ENCODE measurements around the gene NLRP5.

Gene NLRP5

DNA sequence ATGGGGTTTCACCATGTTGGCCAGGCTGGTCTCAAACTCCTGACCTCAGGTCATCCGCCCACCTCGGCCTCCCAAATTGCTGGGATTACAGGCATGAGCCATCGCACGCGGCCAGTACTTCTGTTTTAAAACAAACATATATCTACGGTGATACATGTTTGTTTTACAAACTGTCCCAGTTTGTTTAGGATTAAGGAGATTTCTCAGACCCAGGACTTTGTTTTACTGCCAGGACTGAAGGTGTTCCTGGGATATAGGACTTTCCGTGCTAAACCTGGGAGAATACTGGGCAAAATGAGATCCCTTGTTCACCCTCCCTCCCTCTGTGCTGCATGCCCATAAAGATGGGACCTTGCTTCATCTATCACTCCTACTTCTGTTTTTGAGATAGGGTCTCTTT, 30.1 kb upstream of the NLRP5 start:
- no peaks in the 10 kb centered on the region for H3K27me3 ChIP-seq (ENCODE audit: insufficient read depth, poor library complexity, severe bottlenecking)
- H3K27ac ChIP-seq (replicated peaks): no peak overlapping the region
- H3K4me3 ChIP-seq (replicated peaks; ENCODE audit: insufficient read depth, low read length): no peak overlapping the region
- TF ChIP-seq, protein P1, sequence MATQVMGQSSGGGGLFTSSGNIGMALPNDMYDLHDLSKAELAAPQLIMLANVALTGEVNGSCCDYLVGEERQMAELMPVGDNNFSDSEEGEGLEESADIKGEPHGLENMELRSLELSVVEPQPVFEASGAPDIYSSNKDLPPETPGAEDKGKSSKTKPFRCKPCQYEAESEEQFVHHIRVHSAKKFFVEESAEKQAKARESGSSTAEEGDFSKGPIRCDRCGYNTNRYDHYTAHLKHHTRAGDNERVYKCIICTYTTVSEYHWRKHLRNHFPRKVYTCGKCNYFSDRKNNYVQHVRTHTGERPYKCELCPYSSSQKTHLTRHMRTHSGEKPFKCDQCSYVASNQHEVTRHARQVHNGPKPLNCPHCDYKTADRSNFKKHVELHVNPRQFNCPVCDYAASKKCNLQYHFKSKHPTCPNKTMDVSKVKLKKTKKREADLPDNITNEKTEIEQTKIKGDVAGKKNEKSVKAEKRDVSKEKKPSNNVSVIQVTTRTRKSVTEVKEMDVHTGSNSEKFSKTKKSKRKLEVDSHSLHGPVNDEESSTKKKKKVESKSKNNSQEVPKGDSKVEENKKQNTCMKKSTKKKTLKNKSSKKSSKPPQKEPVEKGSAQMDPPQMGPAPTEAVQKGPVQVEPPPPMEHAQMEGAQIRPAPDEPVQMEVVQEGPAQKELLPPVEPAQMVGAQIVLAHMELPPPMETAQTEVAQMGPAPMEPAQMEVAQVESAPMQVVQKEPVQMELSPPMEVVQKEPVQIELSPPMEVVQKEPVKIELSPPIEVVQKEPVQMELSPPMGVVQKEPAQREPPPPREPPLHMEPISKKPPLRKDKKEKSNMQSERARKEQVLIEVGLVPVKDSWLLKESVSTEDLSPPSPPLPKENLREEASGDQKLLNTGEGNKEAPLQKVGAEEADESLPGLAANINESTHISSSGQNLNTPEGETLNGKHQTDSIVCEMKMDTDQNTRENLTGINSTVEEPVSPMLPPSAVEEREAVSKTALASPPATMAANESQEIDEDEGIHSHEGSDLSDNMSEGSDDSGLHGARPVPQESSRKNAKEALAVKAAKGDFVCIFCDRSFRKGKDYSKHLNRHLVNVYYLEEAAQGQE (IDR thresholded peaks at IDR 0.05; ENCODE audit: insufficient replicate concordance, low read depth): no peak
- TF ChIP-seq GABPA (IDR thresholded peaks at IDR 0.05; ENCODE audit: low read depth) (no peak), SPI1 (IDR thresholded peaks at IDR 0.05; ENCODE audit: borderline replicate concordance, low read depth) (no peak), POLR2AphosphoS5 (IDR thresholded peaks at IDR 0.05; ENCODE audit: low read depth) (no peak)
- TF ChIP-seq, protein P2, sequence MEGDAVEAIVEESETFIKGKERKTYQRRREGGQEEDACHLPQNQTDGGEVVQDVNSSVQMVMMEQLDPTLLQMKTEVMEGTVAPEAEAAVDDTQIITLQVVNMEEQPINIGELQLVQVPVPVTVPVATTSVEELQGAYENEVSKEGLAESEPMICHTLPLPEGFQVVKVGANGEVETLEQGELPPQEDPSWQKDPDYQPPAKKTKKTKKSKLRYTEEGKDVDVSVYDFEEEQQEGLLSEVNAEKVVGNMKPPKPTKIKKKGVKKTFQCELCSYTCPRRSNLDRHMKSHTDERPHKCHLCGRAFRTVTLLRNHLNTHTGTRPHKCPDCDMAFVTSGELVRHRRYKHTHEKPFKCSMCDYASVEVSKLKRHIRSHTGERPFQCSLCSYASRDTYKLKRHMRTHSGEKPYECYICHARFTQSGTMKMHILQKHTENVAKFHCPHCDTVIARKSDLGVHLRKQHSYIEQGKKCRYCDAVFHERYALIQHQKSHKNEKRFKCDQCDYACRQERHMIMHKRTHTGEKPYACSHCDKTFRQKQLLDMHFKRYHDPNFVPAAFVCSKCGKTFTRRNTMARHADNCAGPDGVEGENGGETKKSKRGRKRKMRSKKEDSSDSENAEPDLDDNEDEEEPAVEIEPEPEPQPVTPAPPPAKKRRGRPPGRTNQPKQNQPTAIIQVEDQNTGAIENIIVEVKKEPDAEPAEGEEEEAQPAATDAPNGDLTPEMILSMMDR (IDR thresholded peaks at IDR 0.05; ENCODE audit: insufficient read depth, low read length): no peak
- no peak for DNase-seq (ENCODE audit: low read depth in 1 of 2, low spot score in 1 of 2)

DNA sequence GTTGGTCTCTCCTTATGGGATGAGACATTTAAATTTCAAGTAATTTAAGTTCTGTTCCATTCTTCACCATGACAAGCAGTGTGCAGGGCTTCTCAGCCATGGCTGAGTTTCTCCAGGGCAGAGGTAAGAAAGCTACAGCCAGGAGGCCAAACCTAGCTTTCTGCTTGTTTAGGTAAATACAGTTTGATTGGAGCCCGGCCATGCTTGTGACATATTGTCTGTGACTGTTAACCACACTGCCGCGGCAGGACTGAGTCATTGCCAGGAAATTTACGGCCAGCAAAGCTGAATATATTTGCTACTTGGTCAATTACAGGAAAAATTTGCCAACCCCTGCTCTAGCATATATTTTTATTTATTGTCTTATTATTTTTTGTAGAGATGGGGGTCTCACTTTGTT, 28.2 kb upstream of the NLRP5 start:
- no peak overlapping the region for H3K4me3 ChIP-seq (replicated peaks; ENCODE audit: insufficient read depth, low read length)
- TF ChIP-seq GABPA (IDR thresholded peaks at IDR 0.05; ENCODE audit: low read depth) (no peak), POLR2AphosphoS5 (IDR thresholded peaks at IDR 0.05; ENCODE audit: low read depth) (no peak), SPI1 (IDR thresholded peaks at IDR 0.05; ENCODE audit: borderline replicate concordance, low read depth) (no peak)
- TF ChIP-seq, protein P1 (IDR thresholded peaks at IDR 0.05; ENCODE audit: insufficient replicate concordance, low read depth): no peak
- TF ChIP-seq, protein P2 (IDR thresholded peaks at IDR 0.05; ENCODE audit: insufficient read depth, low read length): no peak
- H3K27ac ChIP-seq (replicated peaks): no peak overlapping the region
- H3K27me3 ChIP-seq (ENCODE audit: insufficient read depth, poor library complexity, severe bottlenecking): no peaks in the 10 kb centered on the region
- DNase-seq (ENCODE audit: low read depth in 1 of 2, low spot score in 1 of 2): no peak

DNA sequence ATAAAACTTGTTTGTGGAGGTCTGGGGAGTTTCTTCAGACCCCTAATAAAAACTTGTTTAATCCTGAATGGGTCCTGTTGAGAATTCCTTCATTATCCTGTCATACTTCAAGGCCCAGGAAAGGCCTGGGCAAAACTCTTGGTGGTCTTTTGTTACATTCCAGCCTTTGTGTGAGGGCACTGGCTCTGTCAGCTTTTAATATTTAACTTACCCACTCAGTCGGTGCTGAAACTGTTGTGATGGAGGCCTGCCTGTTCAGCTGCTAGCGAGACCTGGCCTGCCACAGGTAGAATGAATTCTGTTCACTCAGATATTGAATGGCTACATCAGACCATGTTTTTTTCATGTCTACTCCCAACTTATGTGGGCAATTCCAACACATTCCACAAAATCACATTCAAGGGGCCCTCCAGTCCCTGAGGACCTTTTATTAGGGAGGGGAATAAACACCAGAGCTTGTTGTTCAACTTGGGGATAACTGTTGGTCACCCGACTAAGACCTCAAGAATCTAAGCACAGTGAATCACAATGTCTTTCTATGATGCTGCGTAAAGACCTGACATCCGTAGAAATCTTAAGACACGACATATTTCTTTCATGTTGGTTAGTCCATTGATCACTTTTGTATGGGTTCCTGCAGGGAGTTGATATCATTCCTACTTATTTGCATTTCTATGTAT, 26.4 kb upstream of the NLRP5 start:
- H3K27me3 ChIP-seq (ENCODE audit: insufficient read depth, poor library complexity, severe bottlenecking): no peaks in the 10 kb centered on the region
- H3K27ac ChIP-seq (replicated peaks): no peak overlapping the region
- no peak overlapping the region for H3K4me3 ChIP-seq (replicated peaks; ENCODE audit: insufficient read depth, low read length)
- no peak for TF ChIP-seq GABPA (IDR thresholded peaks at IDR 0.05; ENCODE audit: low read depth)
- TF ChIP-seq POLR2AphosphoS5 (IDR thresholded peaks at IDR 0.05; ENCODE audit: low read depth): no peak
- TF ChIP-seq, protein P2 (IDR thresholded peaks at IDR 0.05; ENCODE audit: insufficient read depth, low read length): no peak
- TF ChIP-seq, protein P1 (IDR thresholded peaks at IDR 0.05; ENCODE audit: insufficient replicate concordance, low read depth): no peak
- no peak for TF ChIP-seq SPI1 (IDR thresholded peaks at IDR 0.05; ENCODE audit: borderline replicate concordance, low read depth)
- no peak for DNase-seq (ENCODE audit: low read depth in 1 of 2, low spot score in 1 of 2)
